GM13976 (cell line): Measurements from ENCODE around the gene AGBL4.

Experiments
- DNase-seq: peaks from one replicate; pipeline ENCODE4 v3.0.0; 2012; ENCODE audit warnings: low spot score
- in situ Hi-C: fragments of 300-500 bp; cut with MboI; formaldehyde crosslinking; loops from one replicate; pipeline ENCODE4 v1.12.0; 2022; ENCODE audit warnings: low sequenced_read_pairs, mixed read lengths, inconsistent platforms; ENCODE audit not compliant: unreplicated experiment
- TF ChIP-seq, protein P1 (sequence below): IDR thresholded peaks from 2 replicates; pipeline ENCODE4 v1.5.1; 2012; ENCODE audit warnings: borderline replicate concordance, mild to moderate bottlenecking; ENCODE audit not compliant: insufficient read depth; ENCODE audit errors: extremely low read depth, missing control alignments, control extremely low read depth

The AGBL4 gene

DNA sequence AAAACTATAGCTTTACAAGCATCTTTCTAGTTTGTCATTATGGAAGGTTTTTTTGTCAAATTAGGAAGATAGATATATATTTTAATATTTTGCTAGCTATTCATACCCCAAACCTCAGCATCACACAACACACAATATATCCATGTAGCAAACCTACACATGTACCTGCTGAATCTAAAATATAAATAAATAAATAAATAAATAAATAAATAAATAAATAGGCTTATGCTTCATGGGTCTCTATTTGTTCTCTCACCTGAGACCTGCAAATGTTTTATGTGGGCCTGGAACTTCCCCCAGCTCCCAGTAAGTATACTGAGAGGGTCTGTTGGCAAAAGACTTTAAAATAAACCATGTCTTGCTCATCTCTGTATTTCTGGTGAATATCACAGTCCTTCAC lies 1099.7 kb downstream of the AGBL4 start:
- TF ChIP-seq, protein P1, sequence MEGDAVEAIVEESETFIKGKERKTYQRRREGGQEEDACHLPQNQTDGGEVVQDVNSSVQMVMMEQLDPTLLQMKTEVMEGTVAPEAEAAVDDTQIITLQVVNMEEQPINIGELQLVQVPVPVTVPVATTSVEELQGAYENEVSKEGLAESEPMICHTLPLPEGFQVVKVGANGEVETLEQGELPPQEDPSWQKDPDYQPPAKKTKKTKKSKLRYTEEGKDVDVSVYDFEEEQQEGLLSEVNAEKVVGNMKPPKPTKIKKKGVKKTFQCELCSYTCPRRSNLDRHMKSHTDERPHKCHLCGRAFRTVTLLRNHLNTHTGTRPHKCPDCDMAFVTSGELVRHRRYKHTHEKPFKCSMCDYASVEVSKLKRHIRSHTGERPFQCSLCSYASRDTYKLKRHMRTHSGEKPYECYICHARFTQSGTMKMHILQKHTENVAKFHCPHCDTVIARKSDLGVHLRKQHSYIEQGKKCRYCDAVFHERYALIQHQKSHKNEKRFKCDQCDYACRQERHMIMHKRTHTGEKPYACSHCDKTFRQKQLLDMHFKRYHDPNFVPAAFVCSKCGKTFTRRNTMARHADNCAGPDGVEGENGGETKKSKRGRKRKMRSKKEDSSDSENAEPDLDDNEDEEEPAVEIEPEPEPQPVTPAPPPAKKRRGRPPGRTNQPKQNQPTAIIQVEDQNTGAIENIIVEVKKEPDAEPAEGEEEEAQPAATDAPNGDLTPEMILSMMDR, result no peak
- DNase-seq, result no peak
- in situ Hi-C loops, result no loop called here

DNA sequence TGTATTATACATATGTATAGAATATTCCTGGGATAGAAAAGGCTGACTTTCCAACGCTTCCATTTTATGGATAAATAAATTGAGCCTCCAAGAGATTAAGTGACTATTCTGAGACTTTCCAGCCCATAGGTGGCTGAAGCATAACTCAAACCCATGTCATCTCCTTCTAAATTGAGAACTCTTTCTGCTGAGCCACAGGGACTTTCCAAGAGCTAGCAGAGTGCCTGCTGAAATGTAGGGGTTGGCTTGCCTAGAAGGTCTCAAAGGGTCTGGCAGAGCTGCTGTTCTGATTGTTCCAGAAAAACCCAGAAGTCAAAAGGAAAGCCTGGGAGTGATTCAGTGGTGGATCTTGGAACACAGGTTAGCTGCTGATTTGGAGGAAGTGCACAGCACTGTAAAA lies 1100.6 kb downstream of the AGBL4 start:
- DNase-seq, result no peak
- TF ChIP-seq, protein P1, result no peak
- in situ Hi-C loops, result no loop called here

DNA sequence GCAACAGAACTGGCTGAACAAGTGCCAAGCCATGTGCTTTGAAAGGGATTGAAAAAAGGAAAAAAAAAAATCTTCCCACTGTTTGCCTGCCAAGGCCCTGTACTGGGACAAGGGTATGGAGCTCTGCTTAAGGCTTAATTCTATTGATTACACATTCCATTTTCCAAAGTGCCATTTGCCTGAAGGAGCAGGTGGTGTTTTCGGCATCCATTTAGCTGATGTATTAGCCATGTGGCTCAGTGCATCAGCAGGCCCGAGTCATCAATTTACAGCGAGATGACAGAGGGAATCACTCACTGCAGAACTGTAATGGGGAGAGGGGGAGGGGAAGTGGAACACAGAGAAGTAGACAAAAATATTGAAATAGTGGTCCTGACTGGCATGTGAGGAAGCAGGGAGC lies 1102.9 kb downstream of the AGBL4 start:
- in situ Hi-C loops, result no loop called here

DNA sequence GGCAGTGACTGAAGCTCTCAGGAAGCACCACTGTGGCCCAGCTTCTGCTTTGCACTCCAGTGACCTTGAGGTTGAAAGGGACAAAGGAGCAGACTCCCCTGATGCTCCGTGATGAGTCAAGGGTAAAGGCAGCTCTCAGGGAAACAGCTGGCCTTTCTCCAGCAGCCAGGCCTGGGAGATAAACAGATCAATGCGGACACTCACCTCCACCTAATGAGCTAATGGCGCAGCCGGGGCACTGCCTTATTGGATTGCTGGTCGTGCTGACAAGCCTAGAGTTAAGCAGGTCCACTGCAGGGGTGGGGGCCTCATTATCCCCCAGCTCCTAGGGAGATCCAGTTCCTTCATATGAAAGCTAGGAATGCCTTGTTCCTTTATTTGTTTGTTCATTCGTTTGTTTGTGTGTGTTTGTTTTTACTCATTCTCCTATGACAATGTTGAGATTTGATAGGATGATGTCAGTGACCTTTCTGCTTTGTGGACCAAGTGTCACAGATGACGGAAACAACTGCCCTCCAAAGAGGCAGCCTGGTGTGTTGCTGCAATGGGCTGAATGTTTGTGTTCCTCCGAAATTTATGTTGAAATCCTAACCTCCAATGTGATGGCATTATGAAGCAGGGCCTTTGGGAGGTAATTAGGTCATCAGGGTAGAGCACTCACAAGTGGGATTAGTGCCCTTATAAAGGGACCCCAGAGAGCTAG lies 1105.7 kb downstream of the AGBL4 start:
- no peak for DNase-seq
- in situ Hi-C loops, result no loop called here
- TF ChIP-seq, protein P1, result no peak

More for the DNA sequence above, 1102.9 kb downstream of the AGBL4 start:
- DNase-seq, result no peak
- TF ChIP-seq, protein P1, result no peak

DNA sequence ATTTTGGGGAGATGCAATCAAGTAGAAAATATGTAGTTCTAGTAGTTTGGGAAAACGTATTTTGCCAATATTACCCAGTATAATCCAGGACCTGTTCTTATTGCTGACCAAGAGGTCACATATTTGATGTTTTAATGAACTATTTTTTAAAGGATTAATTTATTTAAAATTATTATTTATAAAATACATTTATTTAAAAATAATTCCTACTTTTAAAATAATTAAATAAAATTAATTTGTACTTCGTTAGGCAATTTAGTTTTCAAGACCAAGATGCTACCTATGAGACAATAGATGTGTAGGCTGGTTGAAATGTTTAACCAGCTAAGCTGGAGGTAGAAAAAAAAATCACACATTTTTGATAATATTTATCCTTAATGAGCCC lies 1106.7 kb downstream of the AGBL4 start:
- no peak for DNase-seq
- in situ Hi-C loops, result no loop called here
- TF ChIP-seq, protein P1, result no peak

DNA sequence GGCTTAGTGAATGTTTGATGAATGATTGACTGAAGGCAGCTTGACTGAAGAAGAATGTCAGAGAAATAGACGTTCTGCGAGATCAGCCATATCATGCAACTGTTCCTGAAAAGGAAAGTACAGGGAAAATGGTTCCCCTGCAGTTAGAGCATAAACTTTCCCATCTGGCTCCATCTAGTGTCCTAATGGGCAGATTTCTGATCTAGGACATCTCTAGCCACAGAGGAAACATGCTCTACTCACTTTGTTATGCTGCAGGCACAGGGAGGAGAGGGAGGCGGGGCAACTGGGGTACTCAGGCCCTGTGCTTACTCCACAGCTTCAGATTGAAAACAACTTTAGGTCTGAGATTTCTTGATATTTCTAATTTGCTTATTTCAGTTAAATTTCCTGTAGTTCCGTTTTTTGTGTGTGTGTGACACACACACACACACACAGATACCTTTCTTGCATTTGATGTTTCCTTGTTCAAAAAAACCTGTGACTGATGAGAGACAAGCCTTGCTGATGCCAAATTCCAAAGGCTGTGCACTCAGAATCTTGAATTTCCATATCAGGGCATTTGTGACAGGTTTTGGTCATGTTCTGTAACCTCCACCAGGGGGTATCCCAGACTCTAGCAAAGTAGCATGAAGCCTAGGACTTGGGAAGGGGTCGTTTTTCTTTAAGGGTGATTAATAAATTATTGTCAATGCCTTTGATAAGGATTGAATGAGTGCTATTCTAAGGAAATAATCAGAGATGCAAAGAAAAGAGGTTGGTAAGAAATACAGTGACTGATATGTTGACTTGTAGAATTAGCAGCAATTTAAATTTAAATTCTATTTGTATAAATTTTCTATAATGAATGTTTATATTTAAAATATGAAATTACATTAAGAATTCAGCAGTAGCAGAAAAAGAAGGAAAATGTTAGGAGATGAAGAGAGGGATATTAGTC lies 1107.4 kb downstream of the AGBL4 start:
- DNase-seq, result no peak
- in situ Hi-C loops, result no loop called here
- TF ChIP-seq, protein P1, result peak; percentile 12
